Transverse colon (tissue), 4 donors: Measurements from ENCODE around the gene MEGF11.

Experiments used
- CTCF ChIP-seq, 5 experiments: fragments of 200-600 bp in 3 of 5; fragments of 450-650 bp in 2 of 5; sonication (generic) in 3 of 5; IDR thresholded peaks; 1 replicate in 2 of 5; 2 replicates in 3 of 5; pipeline ENCODE4 v1.5.1; 2016 to 2017; ENCODE audit warnings: antibody characterized with exemption in 5 of 5, inconsistent platforms in 3 of 5, mild to moderate bottlenecking in 2 of 5, moderate library complexity in 1 of 5
- EP300 ChIP-seq: sonication (generic); formaldehyde crosslinking; IDR thresholded peaks from one replicate; pipeline ENCODE4 v1.6.1; 2017; ENCODE audit warnings: antibody characterized with exemption, low read depth
- POLR2A ChIP-seq: fragments of 450-650 bp; IDR thresholded peaks from one replicate; pipeline ENCODE4 v1.6.1; 2016; ENCODE audit warnings: antibody characterized with exemption, mild to moderate bottlenecking, moderate library complexity
- POLR2AphosphoS5 ChIP-seq, 3 donors: sonication (generic); formaldehyde crosslinking; IDR thresholded peaks; one replicate each; pipeline ENCODE4 v1.6.1; 2016; ENCODE audit warnings: antibody characterized with exemption in 3 of 3

DNA sequence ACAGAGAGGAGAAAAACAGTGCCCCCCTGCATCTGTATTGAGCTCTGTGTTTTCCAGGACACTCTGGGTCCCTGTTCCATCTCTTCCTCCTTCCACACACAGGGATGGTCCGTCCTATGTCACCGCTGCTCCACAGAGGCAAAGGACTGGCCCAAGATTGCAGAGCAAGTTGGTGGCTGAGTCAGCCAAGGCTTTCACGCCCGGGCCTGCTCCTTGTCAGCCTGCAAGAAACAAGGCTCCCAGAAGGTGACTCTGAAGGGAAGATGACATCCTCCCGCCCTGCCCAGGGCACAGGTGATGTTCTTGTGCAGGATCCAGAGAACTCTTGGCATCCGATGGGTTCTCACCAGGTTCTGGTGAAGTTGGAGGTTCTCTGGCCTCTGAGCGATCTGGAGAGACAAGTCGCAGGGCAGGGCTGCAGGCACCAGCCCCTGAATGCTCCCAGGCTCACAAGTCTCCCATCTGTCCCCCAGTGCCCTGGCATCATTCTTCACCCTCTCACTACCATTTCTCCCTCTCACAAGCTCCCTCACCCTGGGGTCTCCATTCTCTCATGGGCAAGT lies 138.6 kb downstream of the MEGF11 start:
- no peak for TF ChIP-seq POLR2AphosphoS5 (IDR thresholded peaks at IDR 0.05)
- TF ChIP-seq CTCF (IDR thresholded peaks at IDR 0.05) = no peak
- TF ChIP-seq EP300 = no peak
- no peak for TF ChIP-seq POLR2A
